ENCODE measurements around the gene PRORP.

DNA sequence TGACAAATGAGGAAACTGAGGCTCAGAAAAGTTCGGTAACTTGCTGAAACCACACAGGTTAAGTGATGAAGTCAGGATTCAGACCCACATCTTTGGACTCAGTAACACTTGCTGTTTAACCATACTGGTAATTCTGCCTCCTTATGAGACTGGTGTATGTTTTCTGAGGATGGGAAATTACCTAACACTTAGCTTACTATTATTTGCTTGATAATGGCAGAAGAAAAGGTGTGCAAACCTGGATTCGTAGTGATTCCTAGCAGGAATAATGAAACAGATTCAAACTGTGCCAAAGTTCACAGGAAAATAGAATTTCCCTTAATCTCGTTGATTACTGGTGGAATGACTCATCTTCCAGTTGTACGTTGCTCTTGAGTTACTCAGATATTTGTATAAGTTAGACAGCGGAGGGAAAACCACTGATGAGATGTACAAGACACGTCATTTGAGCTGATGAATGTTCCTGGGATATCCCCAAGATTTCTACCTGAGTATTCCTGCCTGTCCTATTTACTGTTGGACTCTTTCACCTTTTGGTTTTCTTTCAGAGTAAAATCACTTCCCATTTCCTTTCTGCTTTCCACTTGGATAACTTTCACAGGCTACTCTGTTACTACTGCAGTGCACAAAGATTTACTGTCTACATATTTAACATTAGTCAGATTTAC is 37.5 kb downstream of the PRORP start:
- TF ChIP-seq ILF3 (IDR thresholded peaks at IDR 0.05; ENCODE audit: borderline replicate concordance) (no peak), ESRRB (CRISPR knock-in tag; IDR thresholded peaks at IDR 0.05; ENCODE audit: borderline replicate concordance) (no peak), CREB1 (IDR thresholded peaks at IDR 0.05) (no peak), CREB1 (CRISPR knock-in tag; IDR thresholded peaks at IDR 0.05) (no peak)
- TF ChIP-seq, protein P1, sequence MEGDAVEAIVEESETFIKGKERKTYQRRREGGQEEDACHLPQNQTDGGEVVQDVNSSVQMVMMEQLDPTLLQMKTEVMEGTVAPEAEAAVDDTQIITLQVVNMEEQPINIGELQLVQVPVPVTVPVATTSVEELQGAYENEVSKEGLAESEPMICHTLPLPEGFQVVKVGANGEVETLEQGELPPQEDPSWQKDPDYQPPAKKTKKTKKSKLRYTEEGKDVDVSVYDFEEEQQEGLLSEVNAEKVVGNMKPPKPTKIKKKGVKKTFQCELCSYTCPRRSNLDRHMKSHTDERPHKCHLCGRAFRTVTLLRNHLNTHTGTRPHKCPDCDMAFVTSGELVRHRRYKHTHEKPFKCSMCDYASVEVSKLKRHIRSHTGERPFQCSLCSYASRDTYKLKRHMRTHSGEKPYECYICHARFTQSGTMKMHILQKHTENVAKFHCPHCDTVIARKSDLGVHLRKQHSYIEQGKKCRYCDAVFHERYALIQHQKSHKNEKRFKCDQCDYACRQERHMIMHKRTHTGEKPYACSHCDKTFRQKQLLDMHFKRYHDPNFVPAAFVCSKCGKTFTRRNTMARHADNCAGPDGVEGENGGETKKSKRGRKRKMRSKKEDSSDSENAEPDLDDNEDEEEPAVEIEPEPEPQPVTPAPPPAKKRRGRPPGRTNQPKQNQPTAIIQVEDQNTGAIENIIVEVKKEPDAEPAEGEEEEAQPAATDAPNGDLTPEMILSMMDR (IDR thresholded peaks at IDR 0.05 in 2 of 3, conservative IDR thresholded peaks at IDR 0.05 in 1 of 3; ENCODE audit: insufficient read depth in 2 of 3, low read depth in 1 of 3, low read length in 3 of 3), result no peak
- TF ChIP-seq, protein P2, sequence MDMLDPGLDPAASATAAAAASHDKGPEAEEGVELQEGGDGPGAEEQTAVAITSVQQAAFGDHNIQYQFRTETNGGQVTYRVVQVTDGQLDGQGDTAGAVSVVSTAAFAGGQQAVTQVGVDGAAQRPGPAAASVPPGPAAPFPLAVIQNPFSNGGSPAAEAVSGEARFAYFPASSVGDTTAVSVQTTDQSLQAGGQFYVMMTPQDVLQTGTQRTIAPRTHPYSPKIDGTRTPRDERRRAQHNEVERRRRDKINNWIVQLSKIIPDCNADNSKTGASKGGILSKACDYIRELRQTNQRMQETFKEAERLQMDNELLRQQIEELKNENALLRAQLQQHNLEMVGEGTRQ (CRISPR knock-in tag; IDR thresholded peaks at IDR 0.05), result no peak
